ENCODE results near the gene NADSYN1. TPM values are rescaled to one million over a fixed set of nuclear protein-coding genes. Genes with fewer than 3 reads are reported as not detected.

Gene NADSYN1
- polyA plus RNA-seq, 1 donor = 78.4 TPM

GRCh38 chr11:71450507-71450906 is 2.5 kb upstream of the NADSYN1 start:
- no peak for DNase-seq

- DNase-seq = no peak
Observed at GRCh38 chr11:71450939-71451338, 2.1 kb upstream of the NADSYN1 start.

GRCh38 chr11:71451596-71452198 is 1.3 kb upstream of the NADSYN1 start:
- DNase-seq = no peak

- DNase-seq = no peak
Observed at GRCh38 chr11:71452199-71453036, 585 bp upstream of the NADSYN1 start.

- DNase-seq = no peak
Observed at GRCh38 chr11:71453918-71454304, 908 bp downstream of the NADSYN1 start.

DNA sequence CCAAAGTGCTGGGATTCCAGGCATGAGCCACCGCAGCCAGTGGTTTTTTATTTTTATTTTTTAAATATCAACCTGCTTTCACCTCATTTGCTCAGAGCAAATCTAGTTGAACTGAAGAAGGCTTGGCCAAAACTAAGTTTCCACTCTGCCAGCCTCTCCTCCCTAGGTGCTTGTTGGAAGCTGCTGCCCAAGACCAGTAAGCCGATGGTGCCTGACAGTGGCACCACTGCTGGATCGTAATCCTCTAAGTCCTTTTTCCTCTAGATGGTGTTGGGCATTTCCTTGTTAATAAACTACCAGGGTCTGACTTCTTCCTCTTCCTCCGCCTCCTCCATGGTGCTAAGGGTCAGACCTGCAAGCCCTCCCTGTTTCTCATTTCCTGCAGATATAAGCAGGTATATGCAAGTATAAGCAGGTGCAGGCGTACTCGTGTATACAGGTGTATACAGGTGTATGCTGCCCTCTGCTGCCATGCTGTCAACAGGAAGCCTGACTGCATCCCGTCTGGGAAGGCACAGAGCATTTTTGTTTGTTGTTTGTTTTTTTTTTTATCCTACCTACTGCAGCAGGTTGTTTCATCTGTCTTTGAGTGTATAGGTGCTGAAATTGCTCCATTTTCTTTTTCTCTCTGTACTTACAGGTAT is 1.6 kb downstream of the NADSYN1 start:
- DNase-seq = no peak

DNA sequence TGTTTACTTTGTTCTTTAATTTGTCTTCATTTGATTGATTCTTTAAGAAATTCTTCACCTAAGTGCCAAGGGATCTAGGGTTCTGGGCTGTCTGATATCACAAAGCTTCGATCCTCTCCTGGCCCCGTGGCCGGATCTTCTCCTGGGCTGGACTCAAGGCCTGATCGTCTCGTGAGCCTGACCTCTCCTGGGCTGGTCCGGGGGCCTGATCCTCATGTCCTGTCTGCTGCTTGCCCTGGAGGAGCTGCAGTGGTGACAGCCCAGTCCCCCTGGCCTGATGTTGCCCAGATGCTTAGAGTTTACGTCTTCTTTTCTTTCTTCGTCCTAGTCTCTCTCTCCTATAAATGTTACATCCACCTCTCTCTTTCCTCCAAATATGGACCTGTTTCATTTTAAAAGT is 3.3 kb downstream of the NADSYN1 start:
- no peak for DNase-seq

- DNase-seq = no peak
Observed at GRCh38 chr11:71456831-71457230, 3.8 kb downstream of the NADSYN1 start.

GRCh38 chr11:71458146-71459070 is 5.4 kb downstream of the NADSYN1 start:
- no peak for DNase-seq

GRCh38 chr11:71459076-71459766 is 6.2 kb downstream of the NADSYN1 start:
- DNase-seq = no peak

DNA sequence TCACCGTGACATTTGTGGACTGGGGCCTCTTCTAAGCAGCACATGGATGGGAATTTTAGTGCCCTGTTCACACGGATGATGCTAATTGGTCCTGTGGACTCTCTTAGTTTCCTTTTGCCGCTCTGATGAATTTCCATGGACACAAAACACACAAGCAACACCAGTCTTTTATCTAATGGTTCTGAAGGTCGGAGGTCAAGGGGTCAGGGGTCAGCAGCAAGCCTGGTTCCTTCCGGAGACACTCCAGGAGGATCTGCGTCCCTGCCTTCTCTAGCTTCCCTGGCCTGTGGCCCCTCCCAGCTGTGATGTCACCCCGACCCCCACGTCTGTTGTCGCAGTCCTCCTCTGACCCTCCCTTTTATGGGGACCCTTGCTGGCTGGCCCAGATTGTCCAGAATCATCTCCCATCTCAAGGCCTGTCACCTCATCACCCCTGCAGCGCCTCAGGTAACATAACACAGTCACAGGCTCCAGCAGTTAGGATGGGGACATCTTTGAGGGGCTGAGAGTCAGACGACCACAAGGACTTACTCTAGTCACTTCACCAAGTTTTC is 6.8 kb downstream of the NADSYN1 start:
- DNase-seq = no peak

DNA sequence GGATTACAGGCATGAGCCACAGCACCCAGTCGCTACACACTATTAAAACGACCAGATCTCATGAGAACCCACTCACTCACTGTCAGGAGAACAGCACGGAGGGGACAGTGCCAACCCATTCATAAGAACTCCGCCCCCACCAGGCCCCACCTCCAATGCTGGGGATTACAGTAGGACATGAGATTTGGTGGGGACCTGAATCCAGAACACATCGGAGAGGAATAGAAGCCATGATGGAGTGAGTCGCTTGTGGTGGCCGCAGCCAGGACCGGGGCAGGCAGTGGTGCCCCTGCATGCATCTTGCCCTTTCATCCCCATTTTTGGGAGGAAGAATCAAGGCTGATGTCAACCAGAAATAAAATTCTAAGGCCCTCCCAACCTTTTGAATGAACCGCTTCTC is 8.7 kb downstream of the NADSYN1 start:
- no peak for DNase-seq

DNA sequence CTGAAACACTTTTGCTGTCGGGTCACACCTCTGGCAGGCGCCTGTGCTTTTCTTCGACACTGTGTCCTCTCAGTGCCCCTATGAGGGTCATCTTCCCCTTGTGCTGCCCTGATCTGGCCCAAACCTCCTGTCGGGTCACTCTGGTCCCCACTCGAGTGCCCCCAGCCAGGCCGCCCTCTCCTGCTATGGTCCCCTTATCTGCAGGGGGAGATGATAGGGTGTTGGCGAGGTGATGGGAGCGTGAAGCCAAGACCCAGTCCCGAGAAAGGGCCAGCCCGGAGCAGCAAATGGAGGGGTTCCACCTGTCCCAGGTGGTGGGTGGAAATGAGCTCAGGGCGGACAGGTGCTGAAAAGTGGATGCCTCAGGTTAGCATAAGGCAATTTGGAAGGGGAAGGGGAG is 9.7 kb downstream of the NADSYN1 start:
- no peak for DNase-seq

DNA sequence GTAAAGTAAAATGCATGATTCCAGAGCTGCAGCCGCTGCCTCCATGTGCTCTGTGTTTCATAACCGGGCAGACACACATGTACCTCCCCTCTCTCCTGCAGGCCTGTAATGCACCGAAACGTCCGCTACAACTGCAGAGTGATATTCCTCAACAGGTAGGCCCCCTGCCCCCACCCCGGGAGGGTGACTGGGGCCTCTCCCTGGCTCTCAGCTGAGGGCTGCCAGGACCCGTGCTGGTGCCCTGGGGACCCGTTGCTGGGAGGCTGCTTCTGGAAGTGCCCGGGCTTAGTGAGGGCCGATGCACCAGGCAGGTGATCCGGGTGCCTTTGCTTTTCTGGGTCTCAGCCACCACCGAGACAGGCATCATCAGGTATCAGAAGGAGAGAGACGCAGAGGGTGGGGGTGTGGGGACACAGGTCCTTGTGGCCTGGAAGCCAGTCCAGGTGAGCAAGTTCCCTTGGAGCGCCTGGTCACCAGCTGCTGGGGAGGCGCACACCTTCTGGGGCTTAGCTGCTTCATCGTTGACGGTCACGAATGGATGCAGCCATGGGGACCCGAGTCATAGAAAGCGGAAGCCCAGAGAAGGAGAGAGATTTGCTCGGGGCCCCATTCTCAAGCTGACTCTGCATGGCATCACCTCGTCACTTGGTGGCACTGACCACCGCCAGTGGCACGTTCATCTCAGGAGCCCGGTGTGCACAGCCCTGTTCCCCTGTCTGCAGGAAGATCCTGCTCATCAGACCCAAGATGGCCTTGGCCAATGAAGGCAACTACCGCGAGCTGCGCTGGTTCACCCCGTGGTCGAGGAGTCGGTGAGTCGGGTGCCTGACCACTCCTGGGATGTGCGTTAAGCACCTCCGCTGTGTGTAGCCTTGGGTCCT is 10.6 kb downstream of the NADSYN1 start:
- no peak for DNase-seq

DNA sequence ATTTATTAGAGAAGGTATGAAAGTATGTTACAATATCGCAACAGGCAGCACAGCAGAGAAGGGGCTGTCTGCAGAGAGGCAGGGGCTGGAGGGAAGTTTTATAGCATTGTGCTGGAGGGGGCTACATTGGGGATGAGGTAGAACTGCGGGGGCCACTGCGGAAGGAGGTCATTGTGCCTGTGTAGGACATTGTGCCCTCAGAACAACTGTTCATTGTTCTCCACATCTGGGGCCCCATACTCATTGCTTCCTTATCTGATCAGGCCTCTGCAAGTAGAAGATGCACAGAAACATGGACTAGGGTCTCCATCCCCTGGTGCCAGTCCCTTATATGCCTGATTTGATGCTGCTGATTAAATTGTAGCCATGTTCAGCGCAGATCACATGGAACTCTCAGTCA is 12.1 kb downstream of the NADSYN1 start:
- DNase-seq = no peak

- no peak for DNase-seq
Observed at GRCh38 chr11:71466358-71466757, 13.4 kb downstream of the NADSYN1 start.

DNA sequence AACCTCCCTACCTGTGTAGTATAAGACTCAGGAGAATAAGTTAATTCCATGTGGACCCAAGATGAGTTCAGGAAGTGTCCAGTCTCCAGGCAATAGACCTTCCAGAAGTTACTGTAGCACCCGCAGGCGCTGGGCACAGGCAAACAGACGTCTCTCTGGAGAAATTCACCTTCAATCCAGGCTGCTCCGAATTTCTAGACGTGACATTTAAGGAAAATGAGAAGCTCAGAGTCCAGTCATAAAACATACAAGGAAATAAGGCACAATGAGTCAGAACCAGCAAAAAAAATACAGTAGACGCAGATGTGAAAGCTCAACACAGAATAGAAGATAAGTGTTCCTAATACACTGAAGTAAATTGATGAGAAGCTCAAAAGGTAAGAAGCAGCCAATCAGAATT is 14.2 kb downstream of the NADSYN1 start:
- no peak for DNase-seq

- no peak for DNase-seq
Observed at GRCh38 chr11:71470946-71471345, 17.9 kb downstream of the NADSYN1 start.

DNA sequence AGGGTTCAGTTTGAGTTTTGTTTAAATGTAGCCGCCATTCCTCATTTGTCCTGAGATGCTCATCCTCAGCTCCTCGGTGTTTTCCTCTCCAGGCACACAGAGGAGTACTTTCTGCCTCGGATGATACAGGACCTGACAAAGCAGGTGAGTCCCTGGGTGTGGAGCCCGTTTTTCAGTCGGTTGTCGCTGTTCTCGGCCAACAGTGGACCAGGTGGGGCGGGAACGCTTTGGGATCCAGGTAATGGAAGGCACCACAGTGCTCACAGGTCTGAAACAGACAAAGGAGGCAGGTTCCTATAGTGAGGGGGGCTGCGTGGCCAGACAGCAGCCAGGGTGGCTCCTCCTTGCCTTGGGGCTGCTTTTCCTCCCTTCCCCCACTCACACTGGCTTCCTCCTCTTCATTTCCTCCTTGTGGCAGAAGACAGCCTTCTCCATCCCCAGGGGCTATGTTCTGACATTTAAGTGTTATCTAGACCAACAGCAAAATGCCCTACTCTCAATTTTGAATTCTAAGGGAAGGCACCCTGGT is 19.4 kb downstream of the NADSYN1 start:
- DNase-seq = no peak
